Stomach (tissue), 4 donors: Measurements from ENCODE around the gene EGFL7.

Source experiments
- EP300 ChIP-seq: sonication (generic); formaldehyde crosslinking; IDR thresholded peaks from one replicate; pipeline ENCODE4 v1.6.1; 2017; ENCODE audit warnings: antibody characterized with exemption
- POLR2A ChIP-seq, 4 donors: fragments of 450-650 bp; IDR thresholded peaks; one replicate each; pipeline ENCODE4 v1.6.1; 2016; ENCODE audit warnings: antibody characterized with exemption in 4 of 4, control low read depth in 2 of 4, mild to moderate bottlenecking in 1 of 4, moderate library complexity in 1 of 4

DNA sequence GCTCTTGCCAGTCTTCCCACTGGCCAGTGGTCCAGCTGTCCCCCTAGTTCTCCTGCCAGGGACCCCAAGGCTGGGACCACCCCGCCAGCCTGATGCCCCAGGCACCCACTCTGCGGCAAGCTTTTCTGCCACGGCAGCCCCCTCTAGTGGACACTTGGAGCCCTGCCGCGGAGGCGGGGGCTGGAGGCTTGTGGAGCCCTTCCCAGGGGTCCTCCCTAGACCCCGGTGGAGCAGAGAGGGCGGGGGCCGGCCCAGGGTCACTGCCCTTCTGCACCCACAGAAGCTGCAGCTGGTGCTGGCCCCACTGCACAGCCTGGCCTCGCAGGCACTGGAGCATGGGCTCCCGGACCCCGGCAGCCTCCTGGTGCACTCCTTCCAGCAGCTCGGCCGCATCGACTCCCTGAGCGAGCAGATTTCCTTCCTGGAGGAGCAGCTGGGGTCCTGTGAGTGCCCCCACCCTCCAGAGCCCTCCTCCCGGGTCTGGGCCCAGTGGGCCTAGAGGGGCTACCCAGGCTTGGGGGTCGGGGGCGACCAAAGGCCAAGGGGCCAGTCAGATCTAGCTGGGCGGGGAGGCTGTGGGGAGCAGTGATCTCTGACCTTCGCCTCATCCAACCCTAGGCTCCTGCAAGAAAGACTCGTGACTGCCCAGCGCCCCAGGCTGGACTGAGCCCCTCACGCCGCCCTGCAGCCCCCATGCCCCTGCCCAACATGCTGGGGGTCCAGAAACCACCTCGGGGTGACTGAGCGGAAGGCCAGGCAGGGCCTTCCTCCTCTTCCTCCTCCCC, 9.1 kb downstream of the EGFL7 start:
- TF ChIP-seq EP300 (no peak), POLR2A (IDR thresholded peaks at IDR 0.05) (no peak)
